SJSA1 (cell line): ENCODE data around the gene NUP85. TPM values are rescaled to one million over a fixed set of nuclear protein-coding genes. Genes with fewer than 3 reads are reported as not detected.
"Not testable (repeated sequence)": the region's sequence is repeated elsewhere in the genome, so short reads cannot be mapped to it uniquely, and the experiment has no call there.

Source experiments
- DNase-seq, 2 experiments: peaks; one replicate each; pipeline ENCODE4 v3.0.0-alpha.2; 2015 to 2020; ENCODE audit warnings: low spot score in 2 of 2, low read depth in 1 of 2
- H3K27ac ChIP-seq: fragments of 250-450 bp; sonication (Bioruptor Pico); 2 replicates; pipeline ENCODE4 v1.5.1; 2020; ENCODE audit warnings: mild to moderate bottlenecking, moderate library complexity
- H3K27me3 ChIP-seq: fragments of 250-450 bp; sonication (Bioruptor Pico); replicated peaks from 2 replicates; pipeline ENCODE4 v1.5.1; 2020; ENCODE audit warnings: mild to moderate bottlenecking, moderate library complexity
- H3K36me3 ChIP-seq: fragments of 250-450 bp; sonication (Bioruptor Pico); 2 replicates; pipeline ENCODE4 v1.5.1; 2020; ENCODE audit warnings: mild to moderate bottlenecking
- H3K4me1 ChIP-seq: fragments of 250-450 bp; sonication (Bioruptor Pico); replicated peaks from 2 replicates; pipeline ENCODE4 v1.6.1; 2021; ENCODE audit warnings: mild to moderate bottlenecking
- H3K4me3 ChIP-seq: fragments of 250-450 bp; sonication (Bioruptor Pico); 2 replicates; pipeline ENCODE4 v1.5.1; 2020; ENCODE audit warnings: mild to moderate bottlenecking
- H3K9me3 ChIP-seq: fragments of 250-450 bp; sonication (Bioruptor Pico); replicated peaks from 2 replicates; pipeline ENCODE4 v1.5.1; 2020; ENCODE audit warnings: mild to moderate bottlenecking
- total RNA-seq: library from RNA; depleted of rRNA; stranded (reverse); fragments of >200 nt; shearing (Covaris generic); gene quantifications from 2 replicates; pipeline ENCODE4 v1.2.3, GENCODE V29; 2014

Gene NUP85
- total RNA-seq, 1 experiment from 2014 or later = 75.1 TPM

DNA sequence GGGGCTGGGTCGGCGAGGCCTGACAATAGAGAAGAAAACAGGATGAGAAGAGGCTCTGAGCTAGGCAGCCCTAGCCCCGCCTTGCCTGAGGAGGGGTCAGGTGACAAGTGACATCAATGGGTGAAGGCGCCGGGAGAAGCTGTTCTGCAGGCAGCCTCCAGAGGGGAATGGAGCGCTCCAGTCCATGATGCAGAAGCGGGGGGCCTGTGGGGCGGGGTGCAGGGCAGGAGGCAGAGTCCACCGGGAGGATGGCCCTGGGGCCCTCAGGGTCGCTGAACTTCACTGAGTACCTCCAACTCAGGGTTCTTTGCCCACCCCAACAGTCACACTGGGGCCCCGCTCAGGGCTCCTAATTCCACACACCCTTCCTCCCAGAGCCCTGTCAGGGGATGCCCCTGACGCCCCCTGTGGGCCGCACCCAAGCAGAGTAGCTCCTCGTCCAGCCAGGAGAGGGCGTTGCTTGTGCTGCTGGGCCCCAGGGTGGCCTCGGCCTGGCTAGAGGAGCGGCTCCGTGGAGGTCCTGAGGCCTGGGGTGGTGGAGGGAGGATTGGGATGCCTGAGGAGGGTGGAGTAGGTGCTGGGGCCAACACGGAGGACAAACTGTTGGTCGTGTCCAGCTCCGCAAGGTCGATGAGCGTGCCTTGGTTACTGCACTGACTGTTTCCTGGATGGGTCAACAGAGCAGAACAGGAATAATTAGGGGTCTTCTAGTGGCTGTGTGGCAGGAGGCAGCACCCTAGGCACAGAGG lies 35.1 kb downstream of the NUP85 start:
- peak; percentile 48 to 73 for DNase-seq
- Histone ChIP-seq H3K27ac (no peak overlapping the region), H3K4me1 (no peaks in the 10 kb centered on the region), H3K4me3 (no peak overlapping the region), H3K27me3 (no peaks in the 10 kb centered on the region), H3K36me3 (peaks cover 100% of the 10 kb centered on the region), H3K9me3 (no peaks in the 10 kb centered on the region)

DNA sequence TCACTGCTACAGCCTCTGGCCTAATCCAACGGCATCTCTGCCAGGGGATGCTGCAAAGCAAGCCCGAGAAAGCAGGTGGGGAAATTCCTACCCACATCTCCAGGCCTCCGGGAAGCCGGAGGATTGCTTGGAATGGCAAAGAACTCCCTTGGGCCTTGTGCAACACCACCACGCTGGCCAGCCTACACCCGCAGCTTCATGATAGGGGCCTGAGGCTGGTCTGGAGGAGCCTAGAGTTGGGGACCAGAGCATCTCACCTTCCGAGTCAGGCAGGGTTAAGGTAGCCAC lies 35.6 kb downstream of the NUP85 start:
- Histone ChIP-seq H3K36me3 (peaks cover 100% of the 10 kb centered on the region), H3K27me3 (no peaks in the 10 kb centered on the region), H3K9me3 (no peaks in the 10 kb centered on the region), H3K4me1 (no peaks in the 10 kb centered on the region), H3K4me3 (no peak overlapping the region), H3K27ac (no peak overlapping the region)
- no peak for DNase-seq

DNA sequence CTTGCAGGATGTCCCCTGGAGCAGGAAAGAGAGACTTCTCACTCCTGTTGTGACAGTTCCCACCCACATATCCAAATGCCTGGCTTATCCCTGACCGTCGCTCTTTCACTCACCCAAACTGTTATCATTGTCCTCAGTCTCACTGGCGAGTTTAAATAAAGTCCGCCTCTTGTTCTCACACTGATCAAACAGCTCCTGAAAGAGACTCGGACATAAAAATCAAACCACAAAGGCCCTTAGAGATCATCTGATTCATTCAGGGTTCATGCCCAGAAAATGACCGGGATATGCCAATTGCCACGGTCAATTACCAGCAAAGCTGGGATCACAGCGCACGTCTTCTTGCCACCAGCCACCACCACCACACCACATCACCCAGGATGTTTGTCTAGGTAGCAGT lies 36.0 kb downstream of the NUP85 start:
- Histone ChIP-seq H3K27ac (no peak overlapping the region), H3K27me3 (no peaks in the 10 kb centered on the region), H3K4me1 (no peaks in the 10 kb centered on the region), H3K9me3 (no peaks in the 10 kb centered on the region), H3K36me3 (peaks cover 100% of the 10 kb centered on the region), H3K4me3 (no peak overlapping the region)
- no peak for DNase-seq

DNA sequence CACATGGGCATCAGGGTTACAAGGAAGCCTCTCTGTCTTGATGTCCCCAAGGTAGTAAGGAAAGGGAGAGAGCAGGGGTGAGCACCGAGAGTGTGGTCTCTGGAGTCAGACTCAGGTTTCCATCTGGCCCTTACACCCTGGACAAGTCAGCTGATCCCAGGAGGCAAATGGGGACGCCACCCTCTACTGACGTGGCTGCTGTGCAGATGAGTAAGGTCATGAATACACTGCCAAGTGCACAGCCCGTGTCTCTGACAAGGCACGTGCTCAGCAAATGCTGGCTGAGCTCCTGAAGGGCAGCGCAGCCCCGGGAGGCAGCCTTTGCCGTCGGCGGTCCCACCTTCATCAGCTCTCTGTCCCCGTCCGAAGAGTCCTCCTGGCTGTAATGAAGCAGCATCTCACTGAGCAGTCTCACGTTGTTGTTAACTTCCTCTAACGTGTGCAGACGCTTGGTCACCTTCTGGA lies 36.5 kb downstream of the NUP85 start:
- no peak for DNase-seq
- Histone ChIP-seq H3K36me3 (peaks cover 100% of the 10 kb centered on the region), H3K9me3 (no peaks in the 10 kb centered on the region), H3K27me3 (no peaks in the 10 kb centered on the region), H3K27ac (no peak overlapping the region), H3K4me3 (no peak overlapping the region), H3K4me1 (no peaks in the 10 kb centered on the region)

DNA sequence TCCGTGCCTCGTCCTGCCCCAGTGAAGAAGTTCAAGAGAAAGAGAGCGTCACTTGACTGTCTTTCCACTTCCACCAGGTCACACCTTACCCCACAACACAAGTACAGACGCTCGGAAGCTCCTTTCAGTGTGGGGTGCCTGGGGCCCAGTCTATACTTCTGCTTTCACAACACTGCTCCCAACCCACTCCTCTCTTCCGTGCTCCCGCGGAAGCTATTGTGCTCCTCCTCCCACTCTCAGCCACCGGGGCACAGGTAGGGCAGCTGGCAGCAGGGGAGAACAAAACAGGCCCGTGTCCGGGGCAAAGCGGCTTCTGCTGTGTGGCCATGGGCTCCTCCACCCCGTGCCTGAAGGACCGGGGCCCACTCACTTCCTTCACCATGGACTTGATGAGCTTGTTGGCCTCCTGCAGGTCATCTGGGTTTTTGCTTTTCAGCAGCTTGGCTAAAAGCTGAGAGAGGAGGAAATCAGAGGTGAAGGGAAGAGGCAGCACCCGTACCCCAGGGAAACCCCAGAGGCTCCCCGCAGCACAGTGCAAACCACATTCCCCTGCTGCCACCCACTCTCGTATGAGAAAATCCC lies 37.1 kb downstream of the NUP85 start:
- H3K36me3 ChIP-seq = peaks cover 100% of the 10 kb centered on the region
- DNase-seq = no peak
- H3K27ac ChIP-seq = no peak overlapping the region
- no peak overlapping the region for H3K4me3 ChIP-seq
- no peaks in the 10 kb centered on the region for H3K4me1 ChIP-seq
- H3K9me3 ChIP-seq = no peaks in the 10 kb centered on the region
- no peaks in the 10 kb centered on the region for H3K27me3 ChIP-seq

DNA sequence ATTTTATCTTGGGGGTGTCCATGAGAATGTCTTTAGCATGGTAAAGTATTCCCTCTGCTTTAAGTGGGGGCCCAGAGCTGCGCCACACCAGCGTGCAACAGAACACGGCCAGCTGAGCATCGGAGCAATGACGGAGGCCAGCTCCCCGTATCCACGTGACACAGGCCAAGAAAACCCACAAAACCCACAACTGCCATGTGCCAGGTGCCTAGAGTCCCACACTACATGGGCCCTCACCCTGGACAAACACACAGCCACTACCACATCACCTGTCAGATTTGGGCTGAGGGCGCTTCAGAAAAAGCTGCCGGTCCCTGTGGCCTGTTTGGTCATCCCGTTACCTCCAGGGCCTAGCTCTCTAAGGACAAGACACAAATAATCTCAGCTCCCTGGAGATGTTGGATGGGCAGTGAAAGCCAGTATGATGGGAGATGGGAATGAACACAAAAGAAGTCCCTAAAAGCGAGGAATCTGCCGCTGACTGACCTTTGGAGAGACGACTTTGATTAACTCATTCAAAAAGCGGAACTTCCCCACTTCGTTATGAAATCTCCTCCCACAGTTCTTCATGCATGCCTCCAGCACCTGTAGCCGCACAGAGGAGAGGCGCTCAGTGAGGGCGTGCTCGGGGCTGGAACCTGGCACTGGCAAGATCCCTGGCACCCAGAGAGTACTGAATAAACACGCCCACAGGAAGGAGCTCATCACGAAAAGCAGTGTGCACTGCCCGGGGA lies 38.8 kb downstream of the NUP85 start:
- H3K27ac ChIP-seq = no peak overlapping the region
- no peak for DNase-seq
- H3K4me3 ChIP-seq = no peak overlapping the region
- H3K36me3 ChIP-seq = peaks cover 89% of the 10 kb centered on the region
- H3K9me3 ChIP-seq = no peaks in the 10 kb centered on the region
- H3K27me3 ChIP-seq = no peaks in the 10 kb centered on the region
- H3K4me1 ChIP-seq = no peaks in the 10 kb centered on the region

DNA sequence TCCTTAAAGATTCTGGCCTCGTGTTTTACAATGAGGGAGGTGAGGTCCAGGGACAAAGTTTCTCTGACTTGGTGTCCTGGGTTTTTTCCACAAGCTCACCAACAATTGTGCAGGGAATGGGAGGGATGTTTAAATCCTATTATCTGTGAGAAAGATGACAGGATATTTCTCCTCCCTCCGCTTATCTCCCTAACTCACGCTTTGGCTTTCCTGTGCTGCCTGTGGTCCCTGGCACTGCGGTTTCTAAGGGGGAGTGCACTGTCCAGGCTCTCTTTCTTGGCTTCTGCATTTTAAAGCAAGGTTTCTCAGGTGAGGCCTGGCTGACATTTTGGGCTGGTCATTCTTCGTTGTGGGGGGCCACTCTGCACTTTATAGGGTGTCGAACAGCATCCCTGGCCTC lies 39.5 kb downstream of the NUP85 start:
- no peak for DNase-seq
- H3K36me3 ChIP-seq = peaks cover 82% of the 10 kb centered on the region

DNA sequence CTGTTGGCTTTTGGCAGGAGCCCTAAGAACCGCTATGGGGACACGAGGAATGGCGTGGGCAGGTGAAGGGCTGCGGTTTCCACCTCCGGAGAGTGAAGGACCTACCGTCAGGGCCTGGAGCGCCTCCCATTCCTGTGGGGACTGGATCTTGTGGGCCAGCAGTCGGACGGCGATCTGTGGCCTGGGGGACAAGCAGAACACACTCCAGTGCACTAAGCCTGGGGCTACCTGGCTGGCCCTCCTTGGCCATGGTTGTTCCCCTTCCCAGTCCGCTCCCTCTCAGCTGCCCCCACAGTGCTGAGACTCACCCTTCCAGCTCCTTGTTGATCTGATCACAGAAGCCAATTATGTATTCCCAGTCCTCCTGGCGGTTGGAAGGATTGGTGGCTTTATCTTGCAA lies 40.9 kb downstream of the NUP85 start:
- Histone ChIP-seq H3K36me3 (peaks cover 68% of the 10 kb centered on the region), H3K4me1 (no peaks in the 10 kb centered on the region), H3K27me3 (no peaks in the 10 kb centered on the region), H3K27ac (no peak overlapping the region), H3K4me3 (no peak overlapping the region), H3K9me3 (no peaks in the 10 kb centered on the region)
- DNase-seq = no peak

More for the DNA sequence above, 39.5 kb downstream of the NUP85 start:
- no peaks in the 10 kb centered on the region for H3K9me3 ChIP-seq
- H3K4me1 ChIP-seq = no peaks in the 10 kb centered on the region
- no peaks in the 10 kb centered on the region for H3K27me3 ChIP-seq
- H3K27ac ChIP-seq = no peak overlapping the region
- H3K4me3 ChIP-seq = no peak overlapping the region

DNA sequence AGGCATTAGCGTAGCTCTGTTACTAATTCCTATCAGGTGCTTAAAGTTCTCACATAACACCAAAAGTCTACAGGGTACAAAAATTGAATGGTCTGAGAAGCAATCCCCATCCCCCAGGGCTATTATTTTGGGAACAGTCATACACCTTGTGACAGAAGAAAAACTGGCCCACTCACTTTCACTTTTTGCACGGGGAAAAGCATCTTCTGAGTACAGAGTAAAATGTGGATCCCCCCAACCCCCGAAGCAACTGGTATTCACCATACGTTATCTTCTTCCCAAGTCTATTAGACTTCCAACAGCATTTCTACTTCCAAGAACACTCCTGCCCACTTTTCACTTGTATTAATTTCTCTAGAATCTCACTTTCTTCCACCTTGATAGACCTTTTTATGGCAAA lies 44.1 kb downstream of the NUP85 start:
- no peak overlapping the region for H3K4me3 ChIP-seq
- no peak overlapping the region for H3K27ac ChIP-seq
- DNase-seq = no peak
- H3K4me1 ChIP-seq = no peaks in the 10 kb centered on the region
- H3K9me3 ChIP-seq = no peaks in the 10 kb centered on the region
- no peaks in the 10 kb centered on the region for H3K27me3 ChIP-seq
- H3K36me3 ChIP-seq = peaks cover 37% of the 10 kb centered on the region

DNA sequence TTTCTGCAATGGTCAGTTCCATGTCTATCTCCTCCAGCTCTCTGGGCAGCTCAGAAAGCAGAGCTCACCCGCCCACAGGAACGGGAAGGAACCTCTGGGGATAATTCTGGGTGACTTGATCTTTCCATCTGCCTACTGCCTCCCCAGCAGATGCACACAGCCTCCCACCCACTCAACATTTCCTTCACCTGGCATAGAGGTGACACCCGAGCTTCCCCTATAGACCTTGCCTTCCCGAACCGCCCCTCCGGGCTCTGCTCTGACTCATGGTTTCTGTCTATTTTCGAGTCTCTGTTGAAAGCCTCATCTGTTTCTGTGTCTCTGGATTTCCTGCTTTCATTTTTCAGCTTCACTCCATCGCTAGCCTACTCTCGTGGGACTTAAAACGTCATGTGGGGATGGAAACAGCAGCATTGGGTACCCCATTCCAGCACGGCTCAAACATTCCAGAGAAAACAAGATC lies 44.6 kb downstream of the NUP85 start:
- no peak overlapping the region for H3K4me3 ChIP-seq

DNA sequence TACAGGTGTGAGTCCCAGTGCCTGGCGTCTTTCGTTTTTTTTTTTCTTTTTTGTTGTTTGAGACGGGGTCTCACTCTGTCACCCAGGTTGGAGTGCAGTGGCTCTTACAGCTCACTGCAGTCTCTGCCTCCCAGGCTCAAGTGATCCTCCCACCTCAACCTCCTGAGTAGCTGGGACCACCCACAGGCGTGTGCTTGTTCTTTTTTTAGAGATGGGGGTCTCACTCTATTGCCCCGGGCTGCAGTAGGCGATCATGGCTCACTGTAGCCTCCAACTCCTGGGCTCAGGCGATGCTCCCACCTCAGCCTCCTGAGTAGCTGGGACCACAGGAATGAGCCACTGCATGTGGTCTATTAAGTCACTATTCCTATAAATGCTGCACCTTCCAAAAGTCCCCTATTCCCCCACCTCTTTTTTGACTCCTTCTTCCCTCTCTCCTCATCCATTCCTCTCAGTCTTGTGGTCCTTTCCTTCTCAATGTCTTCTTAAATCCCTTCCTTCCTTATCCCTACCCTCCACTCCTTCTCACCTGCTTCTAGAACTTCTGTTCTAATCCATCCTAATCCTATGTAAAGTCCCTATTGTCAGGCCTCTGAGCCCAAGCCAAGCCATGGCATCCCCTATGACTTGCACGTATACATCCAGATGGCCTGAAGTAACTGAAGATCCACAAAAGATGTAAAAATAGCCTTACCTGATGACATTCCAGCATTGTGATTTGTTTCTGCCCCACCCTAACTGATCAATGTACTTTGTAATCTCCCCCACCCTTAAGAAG lies 46.7 kb downstream of the NUP85 start:
- no peaks in the 10 kb centered on the region for H3K27me3 ChIP-seq
- H3K4me1 ChIP-seq = no peaks in the 10 kb centered on the region
- DNase-seq = no peak
- H3K36me3 ChIP-seq = peaks cover 10% of the 10 kb centered on the region; the same call in 1 of the 2 replicates
- no peak overlapping the region for H3K4me3 ChIP-seq
- no peaks in the 10 kb centered on the region for H3K9me3 ChIP-seq
- H3K27ac ChIP-seq = no peak overlapping the region

More for the DNA sequence above, 44.6 kb downstream of the NUP85 start:
- Histone ChIP-seq H3K36me3 (peaks cover 32% of the 10 kb centered on the region), H3K27me3 (no peaks in the 10 kb centered on the region), H3K27ac (no peak overlapping the region), H3K9me3 (no peaks in the 10 kb centered on the region), H3K4me1 (no peaks in the 10 kb centered on the region)
- DNase-seq = no peak

DNA sequence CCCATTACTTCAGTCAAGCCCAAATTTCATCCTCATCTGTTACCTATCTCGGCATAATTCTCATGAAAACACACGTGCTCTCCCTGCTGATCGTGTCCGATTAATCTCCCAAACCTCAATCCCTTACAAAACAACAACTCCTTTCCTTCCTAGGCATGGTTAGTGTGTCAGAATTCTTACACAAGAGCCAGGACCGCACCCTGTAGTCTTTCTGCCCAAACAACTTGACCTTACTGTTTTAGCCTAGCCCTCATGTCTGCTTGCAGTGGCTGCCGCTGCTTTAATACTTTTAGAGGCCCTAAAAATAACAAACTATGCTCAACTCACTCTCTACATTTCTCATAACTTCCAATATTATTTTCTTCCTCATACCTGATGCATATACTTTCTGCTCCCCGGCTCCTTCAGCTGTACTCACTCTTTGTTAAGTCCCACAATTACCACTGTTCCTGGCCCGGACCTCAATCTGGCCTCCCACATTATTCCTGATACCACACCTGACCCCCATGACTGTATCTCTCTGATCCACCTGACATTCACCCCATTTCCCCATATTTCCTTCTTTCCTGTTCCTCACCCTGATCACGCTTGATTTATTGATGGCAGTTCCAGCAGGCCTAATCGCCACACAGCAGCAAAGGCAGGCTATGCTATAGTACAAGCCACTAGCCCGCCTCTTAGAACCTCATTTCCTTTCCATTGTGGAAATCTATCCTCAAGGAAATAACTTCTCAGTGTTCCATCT lies 50.6 kb downstream of the NUP85 start:
- H3K4me1 ChIP-seq = peaks cover 11% of the 10 kb centered on the region
- H3K4me3 ChIP-seq, H3K27ac ChIP-seq, DNase-seq, H3K9me3 ChIP-seq, H3K27me3 ChIP-seq: not testable (repeated sequence)
- H3K36me3 ChIP-seq = peaks cover 12% of the 10 kb centered on the region

DNA sequence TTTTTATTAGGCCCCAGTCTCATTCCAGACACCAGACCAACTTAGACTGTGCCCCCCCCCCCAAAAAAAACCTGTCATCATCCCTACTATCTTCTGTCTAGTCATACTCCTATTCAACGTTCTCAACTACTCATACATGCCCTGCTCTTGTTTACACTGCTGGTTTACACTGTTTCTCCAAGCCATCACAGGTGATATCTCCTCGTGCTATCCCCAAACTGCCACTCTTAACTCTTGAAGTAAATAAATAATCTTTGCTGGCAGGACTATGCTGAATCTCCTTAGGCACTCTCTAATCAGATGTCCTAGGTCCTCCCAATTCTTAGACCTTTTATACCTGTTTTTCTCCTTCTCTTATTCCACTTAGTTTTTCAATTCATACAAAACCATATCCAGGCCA lies 51.7 kb downstream of the NUP85 start:
- not testable (repeated sequence) for H3K4me3 ChIP-seq, DNase-seq, H3K9me3 ChIP-seq, H3K27me3 ChIP-seq, H3K27ac ChIP-seq
- Histone ChIP-seq H3K4me1 (peaks cover 11% of the 10 kb centered on the region), H3K36me3 (peaks cover 19% of the 10 kb centered on the region)
